GM12892 (cell line): ENCODE results near the gene LPAR6.
"Not testable (repeated sequence)": the region's sequence is repeated elsewhere in the genome, so short reads cannot be mapped to it uniquely, and the experiment has no call there.

Source experiments
- DNase-seq: peaks from one replicate; pipeline ENCODE4 v3.0.0; 2011; ENCODE audit not compliant: insufficient read length
- FAIRE-seq: peaks from 2 replicates; lab custom pipeline; 2011; peaks lifted over from hg19 to GRCh38; lab: Jason Lieb, UNC
- POLR2A ChIP-seq: IDR thresholded peaks from 2 replicates; pipeline ENCODE4 v1.6.1; 2011; ENCODE audit warnings: low read depth, low read length, control low read depth
- POLR2AphosphoS5 ChIP-seq: IDR thresholded peaks from 2 replicates; pipeline ENCODE4 v1.6.1; 2011; ENCODE audit warnings: low read depth, low read length, control low read depth
- TAF1 ChIP-seq: IDR thresholded peaks from 2 replicates; pipeline ENCODE4 v1.6.1; 2011; ENCODE audit warnings: low read depth, mild to moderate bottlenecking, control low read depth, low read length, borderline replicate concordance

The LPAR6 gene

DNA sequence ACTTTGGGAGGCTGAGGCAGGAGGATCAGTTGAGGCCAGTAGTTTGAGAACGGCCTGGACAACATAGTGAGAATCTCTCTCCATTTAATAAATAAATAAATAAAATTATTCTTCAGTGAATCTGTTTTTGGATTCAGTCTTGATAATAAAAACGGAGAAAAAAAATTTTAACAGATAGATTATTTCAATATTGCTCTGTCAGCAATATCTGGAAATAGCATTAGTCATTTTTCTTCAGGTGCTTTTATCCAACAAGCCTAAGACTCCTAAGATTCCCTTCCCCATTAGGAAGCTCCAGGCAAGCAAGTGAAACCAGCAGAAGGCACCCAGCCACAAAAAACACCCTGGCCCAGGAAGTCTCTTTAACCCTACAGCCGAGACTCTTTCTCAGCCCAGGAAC, 21.3 kb upstream of the LPAR6 start:
- DNase-seq (no peak), FAIRE-seq (no peak)
- no peak for TF ChIP-seq POLR2A
- no peak for TF ChIP-seq TAF1
- no peak for TF ChIP-seq POLR2AphosphoS5

DNA sequence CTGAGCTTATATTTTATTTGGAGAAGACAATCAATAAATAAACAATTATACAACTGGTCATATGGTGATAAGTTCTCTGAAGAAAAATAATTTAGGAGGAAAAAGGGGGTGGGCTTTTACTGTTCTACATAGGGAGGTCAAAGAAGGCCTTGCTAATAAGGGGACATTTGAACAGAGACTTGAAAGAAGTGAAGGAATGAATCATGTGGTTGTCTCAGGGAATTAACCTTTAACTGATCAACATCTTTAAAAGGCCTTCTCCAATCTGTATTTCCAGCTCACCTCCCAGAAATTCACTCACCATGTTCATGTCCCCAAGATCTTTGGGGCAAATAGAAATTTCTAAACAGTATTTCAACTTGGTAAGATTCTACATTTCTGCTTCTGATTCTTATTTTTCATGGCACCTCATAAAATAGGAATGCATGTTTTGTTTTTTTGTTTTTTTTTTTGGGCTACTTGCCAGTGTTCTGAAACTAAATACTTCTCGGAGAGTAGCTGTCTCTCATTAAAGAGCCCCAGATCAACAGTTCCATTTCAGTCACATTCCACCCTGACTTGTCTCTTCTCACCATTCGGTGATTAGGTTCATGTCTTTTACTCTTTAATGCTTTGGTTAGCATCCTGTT, 19.2 kb upstream of the LPAR6 start:
- FAIRE-seq: no peak
- no peak for TF ChIP-seq POLR2A
- TF ChIP-seq POLR2AphosphoS5: no peak
- TF ChIP-seq TAF1: no peak
- no peak for DNase-seq

DNA sequence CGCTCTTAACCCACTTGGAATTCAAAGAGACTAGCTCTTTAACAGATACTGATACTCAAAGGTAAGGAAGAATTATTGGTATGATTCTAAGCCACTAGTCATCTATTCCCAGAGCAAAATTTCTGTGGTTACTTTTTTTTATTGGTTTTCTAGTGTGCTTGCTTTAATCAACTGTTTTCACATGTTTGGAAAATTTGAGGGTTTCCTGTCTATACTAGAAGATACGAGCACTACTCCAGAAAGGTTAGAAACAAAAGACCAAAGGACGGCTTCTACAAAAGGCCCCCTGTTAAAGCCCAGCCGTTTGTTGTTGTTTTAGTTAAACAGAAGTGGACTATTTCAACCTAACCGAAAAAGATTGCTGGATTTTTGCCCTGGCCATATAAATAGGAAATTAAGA, 18.5 kb upstream of the LPAR6 start:
- DNase-seq: no peak
- FAIRE-seq: no peak
- TF ChIP-seq POLR2A (no peak), POLR2AphosphoS5 (no peak), TAF1 (no peak)

DNA sequence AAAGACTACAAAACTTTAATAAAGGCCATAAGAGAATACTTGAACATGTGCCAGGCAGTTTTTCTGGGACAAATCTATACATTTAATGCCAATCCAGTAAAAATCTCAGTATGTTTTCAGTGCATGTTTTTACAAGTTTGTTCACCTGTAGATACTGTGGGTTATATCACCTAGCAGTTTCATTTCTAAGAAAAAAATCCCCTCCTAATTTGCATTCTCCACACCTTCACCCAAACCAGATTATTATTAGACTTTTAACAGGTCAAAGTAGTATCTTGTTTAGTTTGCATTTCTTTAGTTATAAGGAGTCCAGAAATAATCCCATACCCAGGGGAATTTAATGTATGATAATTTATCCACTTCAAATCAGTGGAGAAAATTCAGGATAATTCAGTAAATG, 17.0 kb upstream of the LPAR6 start:
- FAIRE-seq (peak; percentile 67), DNase-seq (no peak)
- no peak for TF ChIP-seq POLR2A
- no peak for TF ChIP-seq TAF1
- TF ChIP-seq POLR2AphosphoS5: no peak

DNA sequence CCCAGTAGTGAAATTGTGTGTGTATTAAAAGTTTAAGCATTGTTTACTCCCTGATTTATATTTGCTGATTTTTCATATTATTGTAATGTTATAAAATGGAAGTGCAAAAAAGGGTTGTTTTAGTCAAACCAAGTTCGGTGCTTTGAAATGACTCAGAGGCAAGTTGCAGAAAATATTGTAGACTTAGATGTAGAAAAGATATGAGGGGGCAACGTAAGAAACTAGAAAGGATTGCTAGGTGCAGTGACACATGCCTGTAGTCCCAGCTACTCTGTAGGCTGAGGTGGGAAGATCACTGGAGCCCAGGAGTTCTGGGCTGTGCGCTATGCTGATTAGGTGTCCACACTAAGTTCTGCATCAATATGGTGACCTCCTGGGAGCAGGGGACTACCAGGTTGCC, 16.1 kb upstream of the LPAR6 start:
- FAIRE-seq (no peak), DNase-seq (no peak)
- TF ChIP-seq TAF1: no peak
- TF ChIP-seq POLR2AphosphoS5: no peak
- no peak for TF ChIP-seq POLR2A

DNA sequence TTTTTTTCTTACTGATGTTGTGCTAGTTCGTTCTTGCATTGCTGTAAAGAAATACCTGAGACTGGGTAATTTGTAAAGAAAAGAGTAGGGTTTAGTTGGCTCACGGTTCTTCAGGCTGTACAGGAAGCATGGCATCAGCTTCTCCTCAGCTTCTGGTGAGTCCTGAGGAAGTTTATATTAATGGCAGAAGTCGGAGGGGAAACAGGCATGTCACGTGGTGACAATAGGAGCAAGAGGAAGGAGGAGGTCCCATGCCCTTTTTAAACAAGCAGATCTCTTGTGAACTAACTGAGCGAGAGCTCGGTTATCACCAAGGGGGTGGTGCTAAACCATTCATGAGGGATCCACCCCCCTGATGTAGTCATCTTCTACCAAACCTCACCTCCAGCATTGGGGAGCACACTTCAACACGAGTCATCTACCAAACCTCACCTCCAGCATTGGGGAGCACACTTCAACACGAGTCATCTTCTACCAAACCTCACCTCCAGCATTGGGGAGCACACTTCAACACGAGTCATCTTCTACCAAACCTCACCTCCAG, 13.9 kb upstream of the LPAR6 start:
- not testable (repeated sequence) for FAIRE-seq, DNase-seq

DNA sequence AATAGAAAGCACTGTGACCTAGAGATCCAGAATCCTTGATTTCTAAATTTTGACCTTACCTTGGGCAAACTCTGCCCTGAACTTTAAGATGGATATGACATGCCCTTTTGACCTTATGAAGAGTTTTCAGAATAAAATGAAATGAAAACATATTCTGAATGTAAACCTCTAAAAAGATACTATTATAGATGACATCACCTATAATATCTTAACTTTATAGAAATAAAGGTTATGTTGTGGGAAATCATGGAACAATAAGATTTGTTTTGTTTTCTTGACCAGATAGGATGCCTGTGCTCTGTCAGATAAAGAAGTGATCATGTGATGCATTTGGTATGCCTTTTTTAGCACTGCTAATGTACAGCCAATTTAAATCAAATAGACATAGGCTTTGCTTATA, 13.1 kb upstream of the LPAR6 start:
- DNase-seq (no peak), FAIRE-seq (no peak)

DNA sequence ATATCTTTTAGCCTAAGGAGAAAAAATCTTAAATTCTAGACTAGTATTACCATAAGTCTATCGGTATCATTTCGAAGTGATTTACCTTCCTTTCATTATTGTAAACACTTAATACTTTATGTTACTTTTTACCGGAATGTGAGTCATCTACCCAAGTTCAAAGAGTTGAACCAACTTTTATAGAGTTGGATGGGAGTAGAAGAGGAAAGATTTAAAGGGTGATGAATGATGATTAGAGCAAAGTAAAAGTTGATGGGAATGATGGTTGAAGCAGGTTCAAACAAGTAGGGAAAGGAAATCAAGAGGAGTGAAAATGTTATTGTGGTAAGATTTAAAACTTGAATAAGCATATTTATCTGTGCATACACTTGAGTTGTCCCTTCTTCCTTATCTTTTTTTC, 11.3 kb upstream of the LPAR6 start:
- no peak for TF ChIP-seq TAF1
- no peak for TF ChIP-seq POLR2AphosphoS5
- no peak for TF ChIP-seq POLR2A
- DNase-seq (no peak), FAIRE-seq (no peak)

More for the DNA sequence above, 13.1 kb upstream of the LPAR6 start:
- TF ChIP-seq TAF1 (no peak), POLR2AphosphoS5 (no peak), POLR2A (no peak)

DNA sequence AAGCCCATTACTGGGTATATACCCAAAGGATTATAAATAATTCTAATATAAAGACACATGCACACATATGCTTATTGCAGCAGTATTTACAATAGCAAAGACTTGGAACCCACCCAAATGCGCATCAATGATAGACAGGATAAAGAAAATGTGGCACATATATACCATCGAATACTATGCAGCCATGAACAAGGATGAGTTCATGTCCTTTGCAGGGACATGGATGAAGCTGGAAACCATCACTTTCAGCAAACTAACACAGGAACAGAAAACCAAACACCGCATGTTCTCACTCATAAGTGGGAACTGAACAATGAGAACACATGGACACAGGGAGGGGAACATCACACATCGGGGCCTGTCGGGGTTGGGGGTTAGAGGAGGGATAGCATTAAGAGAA, 9.1 kb upstream of the LPAR6 start:
- not testable (repeated sequence) for DNase-seq, FAIRE-seq

DNA sequence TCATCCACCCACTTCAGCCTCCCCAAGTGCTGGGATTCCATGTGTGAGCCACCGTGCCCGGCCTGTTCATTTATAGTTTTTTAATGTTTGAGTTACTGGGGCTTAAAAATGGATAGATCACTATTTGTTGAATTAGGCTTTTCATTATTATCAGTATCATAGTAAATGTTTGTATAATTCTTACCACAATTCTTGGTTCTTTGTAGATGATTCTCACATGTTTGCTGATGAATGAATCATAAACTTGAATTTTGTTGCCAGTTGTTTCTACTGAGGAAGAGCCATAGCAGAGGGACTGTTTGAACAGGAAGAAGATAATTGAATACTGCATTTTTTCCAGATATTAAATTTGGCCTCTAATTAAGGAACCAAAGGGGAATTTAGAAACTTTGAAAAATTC, 2.6 kb upstream of the LPAR6 start:
- TF ChIP-seq POLR2AphosphoS5 (no peak), TAF1 (no peak)
- DNase-seq (no peak), FAIRE-seq (no peak)

DNA sequence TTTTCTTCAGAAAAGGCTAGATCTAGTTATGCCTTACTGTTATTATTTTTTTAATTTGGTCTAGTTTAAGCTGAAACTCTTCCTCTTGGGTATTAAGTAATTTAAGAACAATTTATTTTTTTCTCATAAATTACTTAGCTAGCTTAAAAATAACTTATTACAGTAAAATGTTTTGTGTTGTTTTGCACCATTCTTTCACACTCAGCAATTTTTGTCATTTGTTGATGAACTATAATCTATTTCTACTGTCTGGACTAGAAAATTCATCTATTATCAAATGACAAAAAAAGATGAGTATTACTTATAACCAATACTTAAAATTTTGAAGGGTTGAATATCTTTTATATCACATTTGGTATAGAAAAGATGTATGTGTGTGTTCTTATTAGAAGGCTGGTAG, 1.6 kb upstream of the LPAR6 start:
- DNase-seq: no peak
- no peak for FAIRE-seq
- TF ChIP-seq TAF1 (no peak), POLR2AphosphoS5 (no peak), POLR2A (no peak)

DNA sequence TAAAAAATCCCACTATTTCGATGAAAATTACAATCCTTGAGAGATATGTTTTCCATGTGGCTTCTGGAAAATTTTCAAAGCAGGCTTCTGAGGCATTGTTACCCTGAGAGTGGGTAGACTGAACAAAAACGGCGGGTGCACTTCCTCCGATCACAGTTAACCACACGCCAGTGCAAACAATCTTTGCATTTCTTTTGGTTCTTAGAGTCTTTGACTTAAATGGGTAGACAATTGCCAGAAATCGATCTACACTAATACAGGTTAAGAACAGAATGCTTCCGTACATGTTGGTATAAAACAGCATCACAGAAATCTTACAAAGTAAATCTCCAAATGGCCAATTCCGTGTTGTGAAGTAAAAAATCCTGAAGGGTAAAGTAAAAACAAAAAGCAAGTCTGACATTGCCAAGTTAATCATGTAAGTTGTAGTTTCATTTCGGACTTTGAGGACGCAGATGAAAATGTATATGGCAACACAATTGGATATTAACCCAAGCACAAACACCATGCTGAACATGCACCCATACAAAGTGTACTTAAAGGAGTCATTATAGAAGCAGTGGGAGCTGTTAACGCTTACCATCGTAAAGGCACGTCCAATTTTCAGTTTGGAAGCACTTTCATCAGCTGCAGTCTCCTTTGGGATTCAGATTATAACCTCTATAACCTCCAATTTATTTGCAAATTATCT, 927 bp downstream of the LPAR6 start:
- no peak for TF ChIP-seq POLR2AphosphoS5
- TF ChIP-seq POLR2A: no peak
- no peak for TF ChIP-seq TAF1
- FAIRE-seq (no peak), DNase-seq (no peak)
